HG02938 (cell line): ENCODE measurements around the gene NPAS3.

Source experiments
- ATAC-seq: cut with Tn5 transposase; IDR thresholded peaks from one replicate; pipeline ENCODE4 v1.9.1; 2021; ENCODE audit warnings: mild to moderate bottlenecking, moderate library complexity; ENCODE audit not compliant: unreplicated experiment

NPAS3 gene

DNA sequence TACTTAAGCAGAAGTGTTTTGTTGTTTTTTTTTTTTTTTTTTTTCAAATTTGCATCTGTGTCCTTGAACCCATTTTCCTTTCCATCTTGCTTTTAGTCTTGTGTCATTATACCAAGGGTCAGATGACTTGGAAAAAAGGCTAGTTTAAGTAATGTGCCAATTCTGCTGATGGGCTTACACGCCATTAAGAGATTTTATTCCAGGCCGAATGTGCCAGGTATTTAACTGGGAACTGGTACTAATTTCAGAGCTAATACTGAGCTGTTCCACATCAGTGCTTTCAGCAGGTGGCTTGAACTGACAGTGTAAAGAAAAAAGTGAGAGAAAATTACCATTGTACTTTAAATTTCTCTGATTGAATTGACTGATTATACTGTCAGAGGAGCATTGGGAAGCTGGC lies 224.9 kb downstream of the NPAS3 start:
- no peak for ATAC-seq

DNA sequence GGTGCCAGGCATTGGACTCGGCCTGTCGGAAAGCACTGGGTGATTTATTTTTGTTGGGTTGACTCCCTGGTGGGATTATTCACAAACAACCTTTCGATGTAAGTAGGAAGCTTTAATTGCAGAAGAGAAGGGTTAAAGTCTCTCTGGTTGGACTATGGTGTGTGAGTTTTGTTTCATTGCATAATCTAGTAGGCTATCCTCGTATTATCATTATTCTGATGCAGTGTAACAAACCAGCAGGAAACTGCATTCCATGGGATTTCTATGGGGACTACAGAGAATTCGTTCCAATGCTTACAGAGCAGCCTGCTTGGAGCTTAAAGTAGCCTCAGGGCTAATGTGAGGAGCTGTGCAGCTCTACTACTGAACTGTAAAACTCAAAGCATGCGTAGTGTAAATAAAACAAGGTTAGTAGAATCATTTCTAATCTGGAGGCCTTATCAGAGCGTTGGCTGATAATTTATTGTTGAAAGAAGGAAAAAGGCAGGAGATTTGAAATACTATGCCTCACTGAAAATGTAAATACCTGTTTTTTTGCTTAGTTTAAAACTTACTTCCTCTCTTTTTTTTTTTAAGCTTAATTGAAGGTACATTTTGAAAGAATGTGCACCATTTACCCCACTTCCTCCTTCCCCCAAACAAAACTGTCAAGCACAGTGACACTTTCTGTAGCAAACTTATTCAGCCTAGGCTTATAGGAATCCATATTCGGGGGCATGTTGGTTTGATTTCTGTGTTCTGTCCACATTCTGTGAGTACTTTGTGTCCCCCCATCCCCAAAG lies 226.7 kb downstream of the NPAS3 start:
- no peak for ATAC-seq

DNA sequence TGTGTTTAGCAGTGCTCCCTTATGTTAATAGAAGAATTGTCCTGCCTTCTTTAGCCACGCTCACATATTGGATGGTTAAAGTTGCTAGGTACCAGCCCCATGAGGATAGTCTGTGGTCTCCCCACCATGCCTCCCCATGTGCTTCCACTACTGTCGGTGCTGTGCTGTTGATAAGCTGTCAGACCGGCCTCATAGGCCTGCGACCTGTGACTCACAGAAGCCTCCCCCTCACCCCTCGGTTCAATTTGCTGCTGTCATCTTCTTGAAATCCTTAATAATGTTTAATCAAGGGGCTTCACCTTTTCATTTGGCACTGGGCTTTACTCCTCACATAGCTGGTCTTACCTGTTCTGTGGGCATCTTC lies 227.2 kb downstream of the NPAS3 start:
- no peak for ATAC-seq

DNA sequence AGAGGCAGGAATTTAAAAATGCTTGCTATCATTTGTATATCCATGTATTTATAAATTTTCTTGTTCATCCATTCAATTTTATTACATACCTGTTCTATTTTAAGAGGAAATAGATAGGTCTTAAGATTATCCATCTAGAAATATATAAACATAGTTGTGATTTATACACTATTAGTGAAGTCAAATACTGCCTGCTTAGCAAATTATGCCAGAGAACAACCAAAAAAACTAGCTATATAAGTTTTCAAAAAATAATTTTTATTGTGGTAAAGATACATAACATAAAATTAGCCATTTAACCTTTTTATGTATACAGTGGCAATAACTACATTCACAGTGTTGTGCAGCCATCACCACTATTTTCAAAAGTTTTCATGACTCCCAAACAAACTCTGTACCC lies 237.3 kb downstream of the NPAS3 start:
- ATAC-seq = no peak

DNA sequence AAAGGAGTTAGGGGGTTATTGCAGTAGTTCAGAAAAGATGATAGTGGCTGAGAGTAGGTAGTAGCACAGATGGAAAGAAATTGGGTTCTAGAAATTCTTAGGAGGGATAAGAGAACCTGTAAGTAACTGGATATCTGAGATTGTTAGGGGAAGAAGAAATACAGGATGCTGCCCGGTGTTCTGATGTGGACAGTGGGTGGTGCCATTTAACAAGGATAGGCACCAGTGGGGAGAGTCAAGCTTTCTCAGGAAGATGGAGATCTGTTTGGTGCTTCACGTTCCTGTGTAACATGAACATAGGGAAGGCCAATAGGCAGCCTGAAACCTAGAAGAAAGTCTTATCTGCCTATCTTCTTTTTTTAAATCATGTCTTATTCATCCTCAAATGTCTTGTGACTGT lies 245.9 kb downstream of the NPAS3 start:
- no peak for ATAC-seq

DNA sequence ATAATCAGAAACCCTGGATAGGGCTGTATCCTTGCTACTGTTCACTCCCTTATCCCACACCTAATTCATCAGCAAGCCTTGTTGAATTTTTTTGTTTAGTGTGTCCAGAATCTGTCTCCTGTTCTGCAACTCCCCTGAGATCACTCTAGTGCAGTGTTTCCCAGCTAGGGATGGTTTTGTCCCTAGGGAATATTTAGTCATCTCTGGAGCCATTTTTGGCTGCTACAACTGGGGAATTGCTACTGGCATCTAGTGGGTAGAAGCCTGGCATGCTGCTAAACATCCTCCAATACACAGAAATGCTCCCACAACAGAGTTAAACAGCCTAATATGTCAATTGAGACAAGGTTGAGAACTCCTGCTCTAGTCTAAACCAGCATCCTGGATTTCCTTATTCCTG lies 248.0 kb downstream of the NPAS3 start:
- no peak for ATAC-seq

DNA sequence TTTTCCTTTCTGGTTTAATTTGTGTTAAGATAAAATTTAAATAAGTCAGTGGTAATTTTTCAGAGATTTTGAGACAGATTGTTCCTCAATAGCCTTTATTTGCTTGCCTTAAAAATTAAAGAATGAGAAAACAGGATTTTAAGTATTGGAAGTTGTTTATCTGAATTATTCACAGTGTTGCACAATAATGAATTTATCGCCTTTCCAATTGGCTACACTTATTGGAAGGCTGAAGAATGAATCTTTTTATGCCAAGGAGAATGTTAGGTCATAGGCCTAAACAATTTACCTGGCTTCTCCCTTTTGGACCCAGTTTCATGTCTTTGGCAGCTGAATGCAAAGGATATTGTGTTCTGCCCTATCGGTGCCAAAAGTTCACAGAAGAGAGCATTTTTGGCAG lies 250.2 kb downstream of the NPAS3 start:
- ATAC-seq = no peak

DNA sequence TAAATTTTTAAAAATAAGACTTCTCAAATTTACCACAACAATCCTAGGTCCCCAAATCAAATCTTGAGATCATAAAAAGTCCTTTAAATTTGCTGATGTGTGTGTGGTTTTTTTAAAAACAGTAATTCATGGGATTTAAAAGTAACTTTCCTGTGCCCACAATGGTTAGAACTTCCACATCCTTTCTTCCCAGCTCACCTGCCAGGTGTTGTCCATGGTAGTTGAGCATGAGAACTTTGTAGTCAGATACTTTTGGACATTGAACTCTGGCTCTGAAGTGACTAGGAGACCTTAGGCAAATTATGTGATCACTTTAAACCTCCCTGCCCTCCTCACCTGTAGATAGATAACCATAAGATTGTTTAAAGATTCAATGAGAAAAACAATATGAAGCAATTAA lies 253.2 kb downstream of the NPAS3 start:
- no peak for ATAC-seq

DNA sequence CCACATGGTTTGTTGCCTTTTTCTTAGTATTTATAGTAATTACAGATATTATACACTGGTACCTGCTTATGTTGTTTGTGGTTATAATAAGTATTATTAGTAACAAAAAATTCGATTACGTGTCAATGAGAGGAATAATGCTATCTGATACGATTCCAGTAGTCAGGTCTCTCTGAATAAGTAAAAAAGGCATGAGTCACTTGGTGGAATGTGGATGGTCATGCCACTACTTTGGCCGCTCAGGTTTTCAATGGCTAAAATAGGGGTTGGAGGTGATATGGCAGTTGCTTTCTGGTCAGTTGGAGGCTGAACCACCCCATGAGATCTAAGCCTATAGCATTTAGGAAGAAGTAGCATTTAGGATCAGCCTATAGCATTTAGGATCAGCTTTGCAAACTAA lies 255.9 kb downstream of the NPAS3 start:
- no peak for ATAC-seq

DNA sequence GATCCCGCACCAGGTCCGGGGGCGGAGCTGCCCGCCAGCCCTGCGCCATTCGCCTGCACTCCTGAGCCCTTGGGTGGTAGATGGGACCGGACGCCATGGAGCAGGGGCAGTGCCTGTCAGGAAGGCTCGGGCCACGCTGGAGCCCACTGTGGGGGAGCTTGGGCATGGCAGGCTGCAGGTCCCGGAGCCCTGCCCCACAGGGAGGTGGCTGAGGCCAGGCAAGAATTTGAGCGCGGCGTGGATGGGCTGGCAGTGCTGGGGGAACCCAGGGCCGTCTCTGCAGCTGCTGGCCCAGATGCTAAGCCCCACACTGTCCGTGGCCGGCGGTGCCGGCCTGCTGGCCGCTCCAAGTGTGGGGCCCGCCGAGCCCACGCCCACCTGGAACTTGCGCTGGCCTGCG lies 260.0 kb downstream of the NPAS3 start:
- no peak for ATAC-seq

DNA sequence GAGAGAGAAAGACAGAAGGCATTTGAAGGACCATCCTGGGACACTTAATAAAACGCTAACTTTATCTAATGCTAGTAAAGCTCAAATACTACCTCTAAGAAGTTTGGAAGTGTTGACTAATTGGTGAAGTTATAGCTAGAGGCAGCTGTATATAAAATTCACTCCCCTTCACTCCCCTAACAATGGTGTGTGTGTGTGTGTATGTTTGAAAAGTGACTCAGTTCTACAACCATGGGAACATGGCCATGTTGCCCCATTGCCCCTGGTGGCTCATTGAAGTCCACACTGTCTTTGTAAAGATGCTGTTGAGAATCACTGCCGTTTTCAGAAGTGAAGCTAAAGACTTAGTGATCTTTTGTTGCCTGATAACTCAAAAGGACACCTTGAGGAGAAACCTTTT lies 262.4 kb downstream of the NPAS3 start:
- no peak for ATAC-seq

DNA sequence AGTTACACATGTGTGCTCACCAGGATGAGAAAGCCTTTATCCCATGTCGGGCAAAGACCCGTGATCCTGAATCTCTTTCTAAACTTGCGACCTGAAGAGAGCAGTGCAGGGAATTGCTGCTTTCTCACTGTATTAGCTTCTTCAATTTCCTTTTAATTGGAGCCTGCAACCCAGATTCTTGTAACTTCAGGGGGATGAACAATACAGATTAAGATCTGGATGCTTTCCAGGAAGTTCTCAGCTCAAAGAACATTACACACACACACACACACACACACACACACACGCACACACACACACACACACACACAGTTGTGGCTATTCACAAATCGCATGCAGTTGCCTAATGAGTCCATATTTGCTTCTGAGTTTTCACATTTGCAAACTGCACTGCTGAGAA lies 268.3 kb downstream of the NPAS3 start:
- no peak for ATAC-seq

DNA sequence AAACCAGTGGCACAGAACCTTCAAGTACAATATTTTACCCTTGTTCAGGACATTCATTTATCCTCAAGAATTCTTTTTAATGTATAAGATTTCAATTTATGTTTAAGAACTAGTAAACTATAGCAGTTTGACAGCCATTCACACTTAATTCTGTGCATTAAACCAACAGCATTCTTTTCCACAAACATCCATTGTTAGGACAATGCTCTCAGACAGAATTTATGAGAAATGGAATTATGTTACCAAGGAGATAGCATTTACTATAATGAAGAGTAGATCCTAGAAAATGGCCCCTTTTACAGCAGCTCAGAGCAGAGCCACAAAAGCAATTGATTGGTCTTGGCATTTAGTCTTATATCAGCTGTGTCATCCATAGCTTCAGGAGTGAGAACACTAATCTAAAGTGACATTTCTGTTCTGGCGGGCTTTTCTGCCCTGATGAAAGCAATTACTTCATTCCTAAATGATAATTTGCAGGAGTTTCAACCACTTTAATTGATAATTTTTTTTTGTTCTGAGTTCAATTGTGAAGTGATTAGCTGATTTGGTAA lies 268.9 kb downstream of the NPAS3 start:
- no peak for ATAC-seq

DNA sequence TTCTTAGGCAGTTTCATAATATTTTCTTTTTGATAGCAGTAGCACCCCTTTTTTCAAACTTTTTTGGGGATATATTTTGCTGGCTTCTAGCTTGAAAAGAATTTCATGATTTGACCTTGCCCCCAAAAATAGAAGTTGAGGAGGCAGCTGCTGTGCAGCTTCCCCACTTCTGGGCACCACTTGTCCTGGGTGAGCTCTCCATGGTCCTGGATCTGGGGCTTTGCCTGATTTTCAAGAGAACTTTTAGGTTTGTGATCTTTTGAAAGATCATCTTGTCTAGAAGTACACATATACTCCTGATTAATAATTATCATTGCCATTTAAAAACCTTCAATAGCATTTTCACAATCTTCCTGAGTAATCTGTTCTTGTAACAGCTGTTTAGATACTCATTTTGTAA lies 271.6 kb downstream of the NPAS3 start:
- no peak for ATAC-seq

DNA sequence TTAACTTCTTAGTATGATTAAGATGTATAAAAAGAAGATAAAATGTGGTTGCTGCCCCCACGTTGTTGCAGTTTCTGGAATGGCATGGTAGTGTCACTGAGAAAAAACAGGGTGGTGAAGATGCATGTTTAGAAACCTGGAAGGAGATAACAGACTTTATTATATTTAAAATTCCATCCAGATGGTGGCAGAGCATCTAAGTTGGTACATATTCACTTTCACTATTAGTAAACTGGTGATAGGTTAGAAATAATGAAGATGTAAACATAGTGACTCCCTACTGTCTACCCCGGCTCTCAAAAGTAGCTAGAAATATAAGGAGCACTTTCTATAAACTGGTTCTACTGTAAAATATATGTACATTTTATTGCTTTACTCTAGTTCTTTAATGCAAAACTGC lies 279.3 kb downstream of the NPAS3 start:
- no peak for ATAC-seq

DNA sequence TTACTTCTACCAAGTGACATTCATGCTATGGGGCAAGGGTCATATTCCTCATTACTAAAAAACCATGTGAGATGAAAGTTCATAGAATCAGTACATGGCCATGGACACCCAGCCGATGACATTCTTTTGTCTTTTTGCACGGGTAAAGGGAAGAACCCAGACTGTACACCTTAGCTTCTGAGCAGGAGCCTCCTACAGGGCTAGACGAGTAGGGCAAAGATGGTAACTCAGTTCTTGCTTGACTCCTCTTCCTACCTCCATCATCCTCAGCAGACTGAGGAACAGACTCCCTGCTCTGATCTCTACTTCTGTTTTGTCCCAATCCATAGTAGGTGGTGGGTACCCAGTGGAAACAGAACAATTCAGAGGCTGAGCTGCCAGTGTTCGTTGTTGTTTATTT lies 281.3 kb downstream of the NPAS3 start:
- ATAC-seq = no peak

DNA sequence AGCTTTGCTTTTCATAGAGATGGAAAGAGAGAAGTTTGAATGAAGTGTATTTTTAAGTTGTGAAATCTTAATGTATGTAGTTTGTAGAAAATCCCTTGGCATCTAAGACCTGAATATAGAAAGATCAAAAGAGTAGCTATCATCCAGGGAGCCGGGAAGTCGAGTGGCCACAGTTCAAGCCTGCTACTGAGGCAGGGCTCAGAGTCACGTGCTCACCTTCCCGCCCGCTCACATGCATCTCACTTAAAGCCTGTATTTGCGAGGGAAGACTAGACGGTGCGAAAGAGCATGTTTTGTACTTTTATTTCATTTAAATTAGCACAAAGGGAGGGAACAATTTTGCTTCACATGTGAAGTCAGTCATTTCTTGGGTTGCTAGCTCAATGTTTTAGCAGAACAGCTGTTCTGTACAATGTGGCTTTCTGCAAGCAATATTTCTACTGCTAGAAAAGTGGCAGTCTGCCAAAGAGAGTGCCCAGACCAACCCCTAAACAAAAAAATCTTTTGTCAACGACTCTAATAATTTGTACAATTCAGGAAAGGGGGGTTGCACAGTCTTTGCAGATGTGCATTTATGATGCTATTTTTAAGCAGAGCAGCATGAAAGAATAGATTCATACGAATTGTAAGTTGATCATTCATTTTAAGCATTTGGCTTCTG lies 290.7 kb downstream of the NPAS3 start:
- no peak for ATAC-seq

DNA sequence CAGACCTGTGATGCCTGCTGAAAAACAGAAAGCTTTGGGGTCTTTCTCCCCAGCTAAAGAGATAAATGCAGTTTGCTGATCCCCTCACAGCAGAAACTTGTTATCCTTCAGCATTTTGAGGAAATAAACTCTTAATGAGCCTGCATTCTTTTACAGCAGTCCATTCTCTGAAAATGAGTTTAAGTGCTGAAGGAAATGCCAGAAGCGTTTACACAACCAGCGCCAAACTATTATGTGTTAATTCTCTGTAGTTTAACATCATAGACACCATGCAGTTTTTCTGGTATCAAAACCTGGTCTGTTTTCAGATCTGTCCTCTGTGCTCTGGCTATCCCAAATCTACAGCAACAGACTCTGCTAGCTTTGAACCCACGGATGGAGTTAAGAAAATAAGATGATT lies 291.3 kb downstream of the NPAS3 start:
- ATAC-seq = no peak

DNA sequence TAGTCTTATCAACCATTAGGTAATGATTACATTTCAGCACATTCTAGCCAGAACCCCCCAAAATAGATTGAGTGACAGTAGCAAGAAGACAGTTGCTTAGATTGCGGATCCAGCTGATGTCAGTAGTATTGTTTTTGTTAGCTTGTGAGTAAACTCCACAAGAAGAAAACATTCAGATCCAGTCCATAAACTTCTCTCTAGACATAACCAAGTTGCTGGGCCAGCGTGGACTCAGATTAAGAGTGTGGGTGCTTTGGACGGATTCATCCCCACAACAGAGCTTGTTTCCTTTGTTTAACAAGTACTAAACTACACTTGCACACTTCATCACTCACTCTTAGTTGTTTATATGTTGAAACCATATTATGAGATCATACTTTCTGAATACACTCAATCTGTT lies 293.4 kb downstream of the NPAS3 start:
- ATAC-seq = no peak

DNA sequence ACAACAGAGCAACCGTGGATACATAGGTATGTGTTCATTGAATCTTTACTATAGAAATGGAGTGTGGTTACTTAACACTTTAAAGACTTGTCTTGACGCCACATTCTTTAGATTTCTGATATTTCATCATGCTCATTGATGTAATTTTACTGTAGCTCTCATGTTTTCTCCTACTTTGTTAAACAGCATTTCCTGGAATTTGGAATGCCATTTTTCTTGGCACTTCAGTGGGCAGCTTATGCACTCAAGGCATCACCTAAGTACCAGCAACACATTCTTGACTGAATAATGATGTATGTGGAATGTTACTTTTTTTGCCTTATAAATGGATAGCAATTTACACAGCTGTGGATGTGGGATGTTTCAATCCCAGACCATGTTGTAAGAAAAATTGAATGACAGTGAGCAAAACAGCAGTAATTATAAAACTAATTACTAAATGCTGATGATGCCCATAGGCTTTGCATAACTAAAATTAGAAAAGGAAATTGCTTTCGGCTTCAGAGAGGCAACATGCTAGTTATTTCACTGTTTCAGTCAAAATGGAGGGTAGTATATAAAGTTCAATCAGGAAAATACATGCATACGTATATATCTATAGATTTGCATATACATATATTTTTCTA lies 298.5 kb downstream of the NPAS3 start:
- ATAC-seq = no peak

DNA sequence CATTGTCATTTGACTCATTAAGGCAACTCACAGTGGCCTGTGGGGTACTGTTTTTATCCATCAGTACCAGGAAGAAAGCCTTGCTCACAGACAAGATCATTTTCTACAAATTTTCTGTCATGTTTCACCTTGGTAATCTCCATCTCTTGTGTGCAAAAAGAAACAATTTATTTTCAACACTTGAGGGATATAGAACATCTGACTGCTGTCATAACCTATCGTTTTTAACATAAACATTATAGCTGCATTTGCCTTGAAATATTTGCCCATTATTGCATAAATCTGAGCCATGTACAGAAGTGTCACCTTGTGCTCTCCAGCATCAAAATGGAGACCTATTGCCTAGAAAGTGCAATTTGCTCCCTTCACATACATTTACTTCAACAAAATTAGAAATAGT lies 300.8 kb downstream of the NPAS3 start:
- ATAC-seq = no peak

DNA sequence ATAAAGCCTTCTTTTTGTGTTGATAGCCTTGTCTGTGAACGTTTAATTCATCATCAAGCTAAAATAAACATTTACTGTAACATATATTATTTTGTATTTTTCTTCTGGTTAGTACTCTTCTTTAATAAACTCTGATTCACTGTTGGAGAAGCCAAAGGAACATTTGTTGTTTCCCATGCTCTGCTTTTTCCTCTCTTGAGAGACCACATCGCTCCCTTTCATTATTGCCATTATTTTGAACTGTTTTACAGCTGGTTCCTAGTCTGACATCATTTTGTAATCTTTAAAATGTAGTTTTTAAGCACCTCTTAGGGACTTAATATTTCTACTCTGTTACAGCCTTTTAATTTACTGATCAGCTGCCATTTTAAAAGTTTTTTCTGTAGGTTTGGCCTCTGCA lies 301.8 kb downstream of the NPAS3 start:
- no peak for ATAC-seq
